Prostate gland (tissue), 2 donors: ENCODE data around the gene ACTL10.

Experiments used
- CTCF ChIP-seq, 4 experiments: fragments of 200-600 bp in 2 of 4; fragments of 450-650 bp in 2 of 4; sonication (generic) in 2 of 4; IDR thresholded peaks; 1 replicate in 3 of 4; 2 replicates in 1 of 4; pipeline ENCODE4 v1.5.1; 2016 to 2019; ENCODE audit warnings: antibody characterized with exemption in 4 of 4, mild to moderate bottlenecking in 2 of 4, moderate library complexity in 2 of 4
- POLR2A ChIP-seq: fragments of 450-650 bp; IDR thresholded peaks from one replicate; pipeline ENCODE4 v1.6.1; 2016; ENCODE audit warnings: antibody characterized with exemption, mild to moderate bottlenecking
- POLR2AphosphoS5 ChIP-seq: sonication (generic); formaldehyde crosslinking; IDR thresholded peaks from one replicate; pipeline ENCODE4 v1.6.1; 2017; ENCODE audit warnings: antibody characterized with exemption

- TF ChIP-seq CTCF (IDR thresholded peaks at IDR 0.05) = no peak
- no peak for TF ChIP-seq POLR2A
- TF ChIP-seq POLR2AphosphoS5 = no peak
Observed at GRCh38 chr20:33655164-33655563, 11.6 kb upstream of the ACTL10 start.
